ENCODE data around the gene ZNF618. TPM values are rescaled to one million over a fixed set of nuclear protein-coding genes. Genes with fewer than 3 reads are reported as not detected.

ZNF618 gene
- total and polyA plus RNA-seq, 8 donors = 9.9 to 38.6 (median 34.9) TPM

DNA sequence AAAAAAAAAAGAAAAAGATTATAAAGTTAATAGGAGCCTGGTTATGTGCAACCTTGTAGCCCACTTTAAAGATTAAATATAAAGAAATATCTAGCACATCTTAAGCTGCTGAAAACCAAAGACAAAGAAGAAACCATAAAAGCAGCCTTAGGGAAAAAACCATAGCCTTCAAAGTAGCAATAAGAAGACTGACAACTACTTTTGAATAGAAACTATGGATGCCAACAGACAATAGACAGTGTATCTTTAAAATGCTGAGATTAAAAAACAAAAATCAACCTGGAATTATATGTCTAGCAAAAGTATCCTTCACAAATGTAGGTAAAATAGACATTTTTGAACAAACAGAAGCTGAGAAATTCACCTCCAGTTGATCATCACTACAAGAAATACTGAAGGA, 226.4 kb downstream of the ZNF618 start:
- ATAC-seq (no peak), DNase-seq (no peak)
- Histone ChIP-seq H3K4me3 (no peak overlapping the region), H3K4me1 (peaks cover 0 to 9% of the 10 kb centered on the region in 2 donors), H3K27me3 (peaks cover 0 to 38% of the 10 kb centered on the region in 2 donors), H3K9me3 (peaks cover 0 to 3% of the 10 kb centered on the region in 2 donors), H3K27ac (no peak overlapping the region), H3K36me3 (no peaks in the 10 kb centered on the region)
- intact Hi-C loops (cut with DNase I) = no loop called here
- TF ChIP-seq, protein P1, sequence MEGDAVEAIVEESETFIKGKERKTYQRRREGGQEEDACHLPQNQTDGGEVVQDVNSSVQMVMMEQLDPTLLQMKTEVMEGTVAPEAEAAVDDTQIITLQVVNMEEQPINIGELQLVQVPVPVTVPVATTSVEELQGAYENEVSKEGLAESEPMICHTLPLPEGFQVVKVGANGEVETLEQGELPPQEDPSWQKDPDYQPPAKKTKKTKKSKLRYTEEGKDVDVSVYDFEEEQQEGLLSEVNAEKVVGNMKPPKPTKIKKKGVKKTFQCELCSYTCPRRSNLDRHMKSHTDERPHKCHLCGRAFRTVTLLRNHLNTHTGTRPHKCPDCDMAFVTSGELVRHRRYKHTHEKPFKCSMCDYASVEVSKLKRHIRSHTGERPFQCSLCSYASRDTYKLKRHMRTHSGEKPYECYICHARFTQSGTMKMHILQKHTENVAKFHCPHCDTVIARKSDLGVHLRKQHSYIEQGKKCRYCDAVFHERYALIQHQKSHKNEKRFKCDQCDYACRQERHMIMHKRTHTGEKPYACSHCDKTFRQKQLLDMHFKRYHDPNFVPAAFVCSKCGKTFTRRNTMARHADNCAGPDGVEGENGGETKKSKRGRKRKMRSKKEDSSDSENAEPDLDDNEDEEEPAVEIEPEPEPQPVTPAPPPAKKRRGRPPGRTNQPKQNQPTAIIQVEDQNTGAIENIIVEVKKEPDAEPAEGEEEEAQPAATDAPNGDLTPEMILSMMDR (IDR thresholded peaks at IDR 0.05) = no peak

DNA sequence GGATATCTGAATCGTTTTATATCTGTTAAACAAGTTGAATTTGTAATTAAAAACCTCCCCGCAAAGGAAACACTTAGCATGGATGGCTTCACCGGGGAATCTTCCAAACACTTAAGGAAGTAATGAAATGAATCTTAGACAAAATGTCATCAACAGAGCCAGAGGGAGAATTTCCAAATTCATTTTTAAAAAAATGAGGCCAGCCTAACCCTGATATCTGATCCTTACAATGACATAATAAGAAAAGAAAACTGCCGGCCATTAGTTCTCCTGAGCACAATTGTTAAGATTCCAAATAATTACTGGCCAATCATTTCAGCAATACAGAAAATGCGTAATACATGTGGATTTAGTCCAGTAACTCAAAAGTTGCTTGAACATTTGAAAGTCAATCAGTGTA, 229.1 kb downstream of the ZNF618 start:
- Histone ChIP-seq H3K27me3 (peaks cover 0 to 11% of the 10 kb centered on the region in 2 donors), H3K27ac (no peak overlapping the region), H3K4me1 (peaks cover 0 to 6% of the 10 kb centered on the region in 2 donors), H3K4me3 (no peak overlapping the region), H3K36me3 (no peaks in the 10 kb centered on the region), H3K9me3 (peaks cover 0 to 3% of the 10 kb centered on the region in 2 donors)
- no peak for DNase-seq
- TF ChIP-seq, protein P1 (IDR thresholded peaks at IDR 0.05) = no peak
- no peak for ATAC-seq
- intact Hi-C loops (cut with DNase I) = loop anchor here in 1 of 2 donors (5.0 kb wide), 1 partner anchor 187 kb away; no protein-coding TSS in a partner anchor

Other genes starting within 250 kb of the ZNF618 start
- 1 to 10 TPM in 1 of 2 donors, not detected in 1; 1.2 TPM for gene AMBP, start 202.0 kb downstream of the ZNF618 start, total RNA-seq
- gene AMBP, start 202.0 kb downstream of the ZNF618 start, polyA plus RNA-seq (ENCODE audit: insufficient read length in 6 of 6) = 1 to 10 TPM; 2.1 to 5.5 (median 2.5) TPM
- 1 to 10 TPM; 2.4 to 9.0 TPM for gene KIF12, start 223.0 kb downstream of the ZNF618 start, total RNA-seq
- gene KIF12, start 223.0 kb downstream of the ZNF618 start, polyA plus RNA-seq (ENCODE audit: insufficient read length in 6 of 6) = 10 to 100 TPM; 32.6 to 54.7 (median 44.8) TPM

Measured in left lung (tissue), 10 donors.